Testis (tissue), 3 donors: ENCODE results near the gene PIP5KL1. TPM values are rescaled to one million over a fixed set of nuclear protein-coding genes. Genes with fewer than 3 reads are reported as not detected.

Experiments
- DNase-seq: peaks from one replicate; pipeline ENCODE4 v3.0.0-alpha.2; 2019
- H3K27ac ChIP-seq, 2 donors: fragments of 200-600 bp; sonication (generic); one replicate each; pipeline ENCODE4 v1.5.1; 2019
- H3K27me3 ChIP-seq: fragments of 200-600 bp; sonication (generic); one replicate; pipeline ENCODE4 v1.5.1; 2019
- H3K36me3 ChIP-seq: fragments of 200-600 bp; sonication (generic); one replicate; pipeline ENCODE4 v1.5.1; 2017; ENCODE audit warnings: low read depth; ENCODE audit errors: missing control alignments
- H3K4me1 ChIP-seq: fragments of 200-600 bp; sonication (generic); one replicate; pipeline ENCODE4 v1.5.1; 2019
- H3K4me3 ChIP-seq, 2 donors: fragments of 200-600 bp; sonication (generic); one replicate each; pipeline ENCODE4 v1.5.1; 2017 to 2019
- H3K9me3 ChIP-seq: fragments of 200-600 bp; sonication (generic); one replicate; pipeline ENCODE4 v1.5.1; 2017
- CTCF ChIP-seq, 3 experiments: fragments of 450-650 bp in 2 of 3; fragments of 200-600 bp in 1 of 3; sonication (generic) in 1 of 3; IDR thresholded peaks; one replicate each; pipeline ENCODE4 v1.5.1; 2016 to 2019; ENCODE audit warnings: antibody characterized with exemption in 3 of 3, mild to moderate bottlenecking in 2 of 3, moderate library complexity in 1 of 3
- POLR2A ChIP-seq: fragments of 450-650 bp; IDR thresholded peaks from one replicate; pipeline ENCODE4 v1.6.1; 2017; ENCODE audit warnings: antibody characterized with exemption, mild to moderate bottlenecking, moderate library complexity
- WGBS, 2 donors: methylation state at CpG; one replicate each; pipeline ENCODE4 v1.1.5; 2018; 5-methylcytosine and 5-hydroxymethylcytosine counted together
- intact Hi-C: fragments of 100-400 bp; cut with DNase I; formaldehyde crosslinking; loops from one replicate; pipeline ENCODE4 v1.15.1; 2023; ENCODE audit warnings: low total_unique reads
- polyA plus RNA-seq: library from polyadenylated mRNA; stranded (reverse); fragments of 350-450 nt; fragmentation: Illumina TruSeq; extraction: RNeasy Lipid Tissue Mini Kit (QIAGEN cat#74804); gene quantifications from one replicate; pipeline ENCODE4 v1.2.3, GENCODE V29; 2014; ENCODE audit warnings: low read depth, low replicate concordance; ENCODE audit not compliant: insufficient read depth
- total RNA-seq, 2 donors: library from RNA; depleted of rRNA; stranded (reverse); fragments of >200 nt; gene quantifications; one replicate each; pipeline ENCODE4 v1.2.3, GENCODE V29; 2016

The PIP5KL1 gene
- total and polyA plus RNA-seq, 3 donors from 2014 or later = 3.9 to 10.2 (median 8.4) TPM

DNA sequence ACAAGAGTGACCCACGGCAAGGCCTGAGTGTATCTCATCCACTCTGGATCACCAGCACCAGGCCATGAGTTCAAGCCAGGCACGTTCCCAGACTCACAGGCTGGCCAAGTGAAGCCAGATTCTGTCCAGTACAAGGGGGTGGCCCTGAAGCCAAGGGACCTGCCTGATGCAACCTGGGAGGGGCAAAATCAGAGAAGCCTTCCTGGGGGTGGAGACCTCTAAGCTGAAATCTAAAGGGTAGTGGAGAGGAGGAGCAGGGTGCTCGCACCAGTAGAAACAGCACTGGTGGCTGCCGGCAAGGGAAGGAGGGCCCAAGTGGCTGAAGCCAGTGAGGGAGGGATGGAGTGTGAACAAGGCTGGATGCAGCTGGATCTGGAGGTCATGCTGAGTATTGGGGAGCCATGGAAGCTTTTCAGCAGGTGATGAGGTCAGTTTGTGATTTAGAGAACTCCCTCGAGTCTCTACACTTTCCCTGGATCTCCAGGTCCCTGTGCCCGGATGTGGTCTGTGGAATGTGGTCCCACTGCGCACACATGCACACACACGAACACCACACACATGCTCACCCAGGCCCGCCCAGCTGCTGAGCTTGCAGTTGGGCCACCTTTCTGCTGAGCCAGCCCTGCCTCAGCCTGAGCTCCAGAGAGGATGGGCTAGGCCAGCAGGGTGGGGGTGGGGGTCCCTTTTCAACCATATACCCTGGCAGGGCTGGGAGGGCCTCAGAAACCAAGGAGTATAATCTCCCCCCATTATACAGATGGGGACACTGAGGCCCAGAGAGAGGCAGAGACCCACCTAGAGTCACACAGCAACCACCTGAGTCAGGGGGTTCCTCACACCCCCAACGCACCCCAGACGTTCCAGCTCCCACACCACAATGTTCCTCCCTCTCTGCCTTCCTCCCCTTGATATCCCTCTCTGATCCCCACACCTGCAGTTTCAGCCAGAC, 1.6 kb downstream of the PIP5KL1 start:
- DNase-seq = no peak
- Histone ChIP-seq H3K4me1 (peaks cover 24% of the 10 kb centered on the region), H3K4me3 (no peak overlapping the region), H3K27ac (no peak overlapping the region), H3K36me3 (no peaks in the 10 kb centered on the region), H3K9me3 (no peaks in the 10 kb centered on the region), H3K27me3 (no peaks in the 10 kb centered on the region)
- TF ChIP-seq CTCF (IDR thresholded peaks at IDR 0.05) (no peak), POLR2A (no peak)
- WGBS, 2 donors = 54 to 77% methylated on average over 7 to 11 of the region's 11 CpGs
- intact Hi-C loops = no loop called here

DNA sequence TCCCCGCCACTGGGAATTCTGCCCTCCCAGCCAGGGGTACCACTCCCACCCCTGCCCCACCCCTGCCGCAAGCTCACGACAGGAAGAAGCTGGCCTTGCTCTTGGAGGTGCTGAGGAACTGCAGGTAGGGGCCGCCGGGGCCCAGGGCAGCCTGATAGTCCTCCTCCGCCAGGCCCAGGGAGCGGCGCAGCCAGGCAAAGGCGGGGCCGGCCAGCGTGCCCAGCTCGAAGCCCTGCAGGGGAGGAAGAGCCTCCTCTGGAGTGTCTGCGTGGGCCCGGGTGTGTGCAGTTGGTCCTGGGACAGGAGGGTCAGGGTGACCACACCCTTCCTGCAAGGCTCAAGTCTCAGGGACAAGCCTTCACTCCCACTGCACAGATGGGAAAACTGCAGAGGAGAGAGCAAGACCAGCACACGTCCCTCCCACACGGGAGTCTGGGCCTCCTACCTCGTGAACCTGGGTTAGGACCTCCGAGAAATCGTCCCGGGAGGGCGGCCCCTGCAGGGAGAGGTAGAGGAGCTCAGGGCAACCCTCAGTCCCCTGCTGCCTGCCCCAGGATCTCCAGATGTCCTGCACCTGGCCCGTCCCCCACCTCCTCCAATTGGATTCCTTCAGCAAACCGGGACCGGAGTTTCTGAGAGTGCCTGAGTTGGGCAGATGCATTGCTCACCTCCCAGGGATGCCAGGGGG, 2.4 kb downstream of the PIP5KL1 start:
- DNase-seq = no peak
- Histone ChIP-seq H3K9me3 (no peaks in the 10 kb centered on the region), H3K4me3 (peak overlapping the region in 1 of 2 donors; percentile 35), H3K27me3 (no peaks in the 10 kb centered on the region), H3K36me3 (no peaks in the 10 kb centered on the region), H3K4me1 (peaks cover 24% of the 10 kb centered on the region), H3K27ac (no peak overlapping the region)
- intact Hi-C loops = no loop called here
- no peak for TF ChIP-seq POLR2A
- WGBS, 2 donors = 17 to 44% methylated on average over 1 to 24 of the region's 24 CpGs

DNA sequence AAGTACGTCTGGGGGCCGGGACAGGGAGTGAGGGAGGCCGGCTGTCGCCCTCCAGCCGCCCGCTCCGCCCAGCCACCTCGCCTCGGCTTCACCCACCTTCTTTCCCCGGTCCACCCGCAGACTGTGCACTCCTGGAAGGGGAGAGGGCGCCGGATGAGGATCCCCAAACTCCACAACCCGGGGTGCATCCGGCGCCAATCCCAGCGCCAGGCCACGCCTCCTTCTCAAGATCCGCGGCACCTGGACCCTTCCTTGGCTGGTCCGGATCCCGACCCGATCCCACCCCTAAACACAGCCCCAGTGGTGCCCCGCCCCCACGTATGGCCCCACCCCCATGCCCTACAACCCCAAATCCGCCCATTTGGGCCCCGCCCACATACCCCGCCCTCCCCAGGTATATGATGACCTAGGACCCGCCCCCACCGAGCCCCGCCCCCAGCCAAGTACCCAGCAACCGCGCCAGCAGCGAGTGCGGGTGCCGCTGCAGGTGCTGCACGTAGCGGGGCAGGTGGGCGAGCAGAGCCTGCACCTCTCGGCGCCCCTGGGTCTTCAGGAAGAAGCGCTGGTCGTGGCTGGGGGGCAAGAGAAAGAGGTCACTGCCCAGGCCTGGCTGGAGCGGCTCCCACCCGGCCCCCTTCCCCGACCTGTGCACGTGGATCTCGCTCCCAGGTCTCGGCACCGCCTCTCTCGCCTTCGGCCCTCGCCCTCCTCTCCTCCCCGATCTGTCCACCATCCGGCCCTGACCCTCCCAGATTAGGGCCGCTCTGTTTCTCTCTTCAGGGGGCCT, 3.2 kb downstream of the PIP5KL1 start:
- intact Hi-C loops = no loop called here
- WGBS, 2 donors = 12 to 23% methylated on average over 21 to 47 of the region's 56 CpGs
- Histone ChIP-seq H3K27ac (no peak overlapping the region), H3K27me3 (no peaks in the 10 kb centered on the region), H3K36me3 (no peaks in the 10 kb centered on the region), H3K4me1 (peaks cover 24% of the 10 kb centered on the region), H3K4me3 (peak overlapping the region in 1 of 2 donors; percentile 35), H3K9me3 (no peaks in the 10 kb centered on the region)
- TF ChIP-seq CTCF (IDR thresholded peaks at IDR 0.05) (no peak), POLR2A (no peak)
- no peak for DNase-seq

GRCh38 chr9:127926906-127927200, 3.7 kb downstream of the PIP5KL1 start:
- TF ChIP-seq POLR2A = no peak
- TF ChIP-seq CTCF (IDR thresholded peaks at IDR 0.05) = no peak
- H3K9me3 ChIP-seq = no peaks in the 10 kb centered on the region
- no peaks in the 10 kb centered on the region for H3K36me3 ChIP-seq
- intact Hi-C loops = no loop called here
- 28 to 32% methylated on average over 18 to 19 of the region's 19 CpGs for WGBS, 2 donors
- no peaks in the 10 kb centered on the region for H3K27me3 ChIP-seq
- H3K4me3 ChIP-seq = peak overlapping the region in 1 of 2 donors; percentile 35
- no peak overlapping the region for H3K27ac ChIP-seq
- no peak for DNase-seq
- peaks cover 24% of the 10 kb centered on the region for H3K4me1 ChIP-seq
